Glomerular endothelial cell (primary cell): ENCODE data around the gene PRC1. TPM values are rescaled to one million over a fixed set of nuclear protein-coding genes. Genes with fewer than 3 reads are reported as not detected.
"Not testable (repeated sequence)": the region's sequence is repeated elsewhere in the genome, so short reads cannot be mapped to it uniquely, and the experiment has no call there.

ENCODE experiments used
- DNase-seq: peaks from one replicate; pipeline ENCODE4 v3.0.0-alpha.2; 2011; ENCODE audit warnings: low read depth, low spot score; ENCODE audit errors: extremely low read depth
- total RNA-seq: library from RNA; depleted of rRNA; stranded (reverse); fragments of >200 nt; gene quantifications from 2 replicates; pipeline ENCODE4 v1.2.3, GENCODE V29; 2015

PRC1 gene
- total RNA-seq = 27.9 and 61.4 TPM in 2 replicates

- DNase-seq = peak; percentile 57
Measured at GRCh38 chr15:90994417-90995311, at the start of gene PRC1. PRC1 (minus strand) TSS chr15:90994535; CDS start chr15:90994417, 118 bp downstream.

GRCh38 chr15:91043202-91043874 lies 49.0 kb upstream of the PRC1 start:
- DNase-seq = no peak

- no peak for DNase-seq
Measured at GRCh38 chr15:91040856-91041255, 46.5 kb upstream of the PRC1 start.

- DNase-seq = no peak
Measured at GRCh38 chr15:91039996-91040395, 45.7 kb upstream of the PRC1 start.

GRCh38 chr15:91032919-91033803 lies 38.8 kb upstream of the PRC1 start:
- no peak for DNase-seq

- no peak for DNase-seq
Measured at GRCh38 chr15:91031796-91032195, 37.5 kb upstream of the PRC1 start.

- DNase-seq = no peak
Measured at GRCh38 chr15:91027677-91028076, 33.3 kb upstream of the PRC1 start.

- no peak for DNase-seq
Measured at GRCh38 chr15:91023720-91024119, 29.4 kb upstream of the PRC1 start.

GRCh38 chr15:91022832-91023129 lies 28.4 kb upstream of the PRC1 start:
- no peak for DNase-seq

- DNase-seq = peak; percentile 27
Measured at GRCh38 chr15:91022075-91022831, 27.9 kb upstream of the PRC1 start, which contains the start of gene VPS33B. VPS33B (minus strand) TSS chr15:91022594; CDS start chr15:91022249, 345 bp downstream.

GRCh38 chr15:91021516-91022074 lies 27.3 kb upstream of the PRC1 start:
- DNase-seq = no peak

- DNase-seq = no peak
Measured at GRCh38 chr15:91018158-91018557, 23.8 kb upstream of the PRC1 start.

- DNase-seq = no peak
Measured at GRCh38 chr15:91017716-91018115, 23.4 kb upstream of the PRC1 start.

GRCh38 chr15:91013701-91014100 lies 19.4 kb upstream of the PRC1 start:
- not testable (repeated sequence) for DNase-seq

GRCh38 chr15:91007266-91007665 lies 12.9 kb upstream of the PRC1 start:
- no peak for DNase-seq

- DNase-seq = no peak
Measured at GRCh38 chr15:91001209-91001608, 6.9 kb upstream of the PRC1 start.

GRCh38 chr15:90998737-90999136 lies 4.4 kb upstream of the PRC1 start:
- DNase-seq = no peak

- DNase-seq = no peak
Measured at GRCh38 chr15:90994059-90994416, 297 bp downstream of the PRC1 start.

GRCh38 chr15:90991587-90992285 lies 2.6 kb downstream of the PRC1 start:
- no peak for DNase-seq
